HG02884 (cell line): Measurements from ENCODE around the gene RPL11.
A peak's percentile ranks its signal among the peaks of the same experiment; 100 is the strongest.
"Not testable (repeated sequence)": the region's sequence is repeated elsewhere in the genome, so short reads cannot be mapped to it uniquely, and the experiment has no call there.

Experiments used
- ATAC-seq: cut with Tn5 transposase; IDR thresholded peaks from one replicate; pipeline ENCODE4 v1.9.1; 2021; ENCODE audit warnings: mild to moderate bottlenecking, moderate library complexity; ENCODE audit not compliant: unreplicated experiment

The RPL11 gene

GRCh38 chr1:23691499-23692307 lies at the start of gene RPL11:
TSS of gene RPL11 (plus strand) at chr1:23691806. CDS start at chr1:23691824, 18 bp downstream.
- peak; percentile 63 for ATAC-seq

DNA sequence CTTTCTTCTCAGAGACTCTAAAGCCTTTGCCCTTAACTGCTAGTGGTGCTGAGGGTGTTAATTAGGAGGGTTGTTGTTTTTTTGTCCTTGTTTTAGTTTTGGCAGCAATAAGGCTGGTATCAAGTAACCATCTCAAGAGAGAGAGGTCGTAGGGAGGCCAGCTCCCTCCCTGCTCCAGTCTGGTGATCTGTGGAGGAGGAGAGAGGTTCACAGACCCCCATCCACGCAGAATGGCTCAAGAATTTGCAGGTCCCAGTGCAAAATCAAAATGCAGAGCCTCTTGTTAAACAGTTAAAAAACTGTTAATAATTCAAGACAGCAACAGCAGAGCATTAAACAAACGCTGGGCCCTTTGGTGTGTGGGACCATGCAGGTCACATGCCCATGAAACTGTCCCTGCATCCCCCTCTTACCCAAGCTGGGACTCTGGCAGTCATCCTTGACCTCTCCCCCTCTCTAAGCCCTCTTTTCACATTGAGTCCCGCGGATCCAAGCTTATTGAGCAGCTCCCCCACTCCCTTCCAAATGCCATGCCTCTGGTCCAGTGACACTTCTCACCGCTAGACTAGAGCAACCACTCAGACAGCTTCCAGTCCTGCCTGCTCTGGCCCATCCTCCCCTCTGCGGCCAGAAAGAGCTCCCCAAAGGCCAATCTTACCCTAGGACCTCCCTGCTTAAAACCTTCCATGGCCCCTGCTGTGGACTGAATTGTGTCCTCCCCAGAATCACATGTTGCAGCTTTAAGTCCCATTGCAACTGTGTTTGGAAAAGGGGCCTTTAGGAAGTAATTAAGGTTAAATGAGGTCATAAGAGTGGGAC lies 47.7 kb upstream of the RPL11 start:
- ATAC-seq: no peak

DNA sequence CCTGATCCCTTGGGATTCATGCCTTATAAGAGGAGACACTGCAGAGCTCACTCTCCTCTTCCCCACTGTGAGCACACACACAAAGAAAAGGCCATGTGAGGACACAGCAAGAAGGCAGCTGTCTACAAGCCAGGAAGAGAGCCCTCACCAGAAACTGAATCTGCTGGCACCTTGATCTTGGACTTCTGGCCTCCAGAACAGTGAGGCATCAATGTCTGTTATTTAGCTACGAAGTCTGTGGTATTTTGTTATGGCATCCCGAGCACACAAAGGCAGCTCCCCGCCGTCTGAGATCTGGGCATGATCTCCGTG lies 47.1 kb upstream of the RPL11 start:
- no peak for ATAC-seq

GRCh38 chr1:23645338-23645737 lies 46.3 kb upstream of the RPL11 start:
- ATAC-seq: no peak

DNA sequence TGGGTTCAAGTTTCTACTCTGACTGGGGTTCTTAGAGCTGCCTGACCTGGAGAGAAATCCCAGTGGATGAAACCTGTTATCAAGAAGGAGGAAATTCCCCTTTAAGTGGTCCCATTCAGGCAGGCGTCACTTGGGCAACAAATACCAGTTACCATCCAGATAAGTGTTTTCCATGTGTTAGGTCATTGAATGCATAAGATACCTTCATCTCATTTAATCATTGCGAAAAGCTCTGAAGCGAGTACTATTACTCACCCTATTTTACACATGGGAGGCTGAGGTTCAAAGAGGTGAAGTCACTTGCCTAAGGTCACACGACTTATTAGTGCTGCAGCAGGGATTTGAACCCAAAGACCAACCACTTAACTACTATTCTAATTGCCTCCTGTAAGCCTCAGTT lies 45.5 kb upstream of the RPL11 start:
- ATAC-seq: no peak

GRCh38 chr1:23646541-23646940 lies 45.1 kb upstream of the RPL11 start:
- ATAC-seq: no peak

- no peak for ATAC-seq
Measured at GRCh38 chr1:23648576-23648975, 43.0 kb upstream of the RPL11 start.

GRCh38 chr1:23649157-23649556 lies 42.4 kb upstream of the RPL11 start:
- not testable (repeated sequence) for ATAC-seq

DNA sequence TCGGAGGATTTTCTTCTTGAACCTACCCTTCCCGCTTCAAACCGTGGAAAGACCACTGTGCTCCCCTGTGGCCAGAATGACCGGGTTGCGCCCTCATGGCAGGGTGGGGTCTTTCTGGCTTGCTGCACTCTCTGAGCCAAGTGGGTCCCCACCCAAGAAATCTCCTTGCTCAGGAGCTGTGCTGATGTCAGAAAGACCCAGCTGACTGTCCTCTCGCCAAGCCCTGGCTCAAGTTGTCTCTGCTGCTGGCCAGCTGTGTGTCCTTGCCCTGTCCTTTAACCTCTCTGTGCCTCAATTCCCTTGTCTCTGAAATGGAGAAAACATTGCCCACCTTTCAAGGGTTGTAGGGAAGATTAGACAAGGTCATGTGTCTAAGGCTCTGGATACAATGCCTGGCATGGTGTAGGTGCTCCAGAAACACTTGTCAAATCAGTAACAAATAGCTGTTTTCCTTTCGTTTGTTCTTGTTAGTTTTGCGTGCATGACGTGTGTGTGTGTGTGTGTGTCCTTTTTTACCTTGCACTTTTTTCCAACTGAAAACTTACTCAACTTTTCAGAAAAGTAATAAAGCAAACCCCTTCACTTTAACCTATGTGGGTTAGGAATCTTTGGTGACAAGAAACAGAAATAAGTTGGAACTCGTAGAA lies 41.1 kb upstream of the RPL11 start:
- ATAC-seq: no peak

GRCh38 chr1:23651069-23651808 lies 40.4 kb upstream of the RPL11 start:
- no peak for ATAC-seq

GRCh38 chr1:23657659-23658275 lies 33.8 kb upstream of the RPL11 start:
- no peak for ATAC-seq

DNA sequence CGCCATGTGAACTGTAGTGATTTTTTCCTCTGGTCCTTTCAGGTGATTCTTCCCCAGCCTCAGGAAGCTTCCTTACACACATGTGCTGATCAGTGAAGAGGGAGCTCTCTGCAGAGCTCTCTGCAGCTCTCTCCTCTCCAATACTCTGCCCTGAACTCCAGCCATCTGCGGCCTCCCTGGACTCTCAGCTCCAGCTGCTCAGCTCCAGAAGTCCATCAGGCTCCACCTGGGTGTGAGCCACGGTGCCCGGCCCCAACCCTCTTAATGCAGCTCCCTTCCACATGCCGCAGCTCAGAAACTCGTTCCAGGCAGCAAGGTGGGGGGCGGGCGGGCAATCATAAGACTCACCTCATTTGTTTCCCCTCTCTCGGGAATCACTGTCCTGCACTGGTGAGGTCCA lies 30.9 kb upstream of the RPL11 start:
- no peak for ATAC-seq

DNA sequence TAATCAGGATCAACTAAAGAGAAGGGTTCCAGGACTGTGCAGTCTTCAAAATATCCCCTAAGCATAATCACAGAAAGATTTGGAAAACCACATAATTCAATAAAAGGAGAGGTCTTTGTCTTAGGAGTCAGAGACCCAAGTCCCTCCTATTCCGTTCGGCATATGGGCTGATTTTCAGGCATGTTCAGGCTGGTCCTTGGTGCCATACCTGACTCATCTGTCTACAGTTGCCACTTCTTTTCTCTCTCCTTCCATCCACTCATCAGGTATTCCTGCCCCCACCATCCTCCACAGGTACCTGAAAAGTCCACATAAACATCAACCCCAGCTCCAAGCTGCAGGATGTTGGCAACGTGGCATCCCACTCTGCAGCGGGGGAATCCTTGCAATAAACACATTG lies 29.7 kb upstream of the RPL11 start:
- no peak for ATAC-seq

DNA sequence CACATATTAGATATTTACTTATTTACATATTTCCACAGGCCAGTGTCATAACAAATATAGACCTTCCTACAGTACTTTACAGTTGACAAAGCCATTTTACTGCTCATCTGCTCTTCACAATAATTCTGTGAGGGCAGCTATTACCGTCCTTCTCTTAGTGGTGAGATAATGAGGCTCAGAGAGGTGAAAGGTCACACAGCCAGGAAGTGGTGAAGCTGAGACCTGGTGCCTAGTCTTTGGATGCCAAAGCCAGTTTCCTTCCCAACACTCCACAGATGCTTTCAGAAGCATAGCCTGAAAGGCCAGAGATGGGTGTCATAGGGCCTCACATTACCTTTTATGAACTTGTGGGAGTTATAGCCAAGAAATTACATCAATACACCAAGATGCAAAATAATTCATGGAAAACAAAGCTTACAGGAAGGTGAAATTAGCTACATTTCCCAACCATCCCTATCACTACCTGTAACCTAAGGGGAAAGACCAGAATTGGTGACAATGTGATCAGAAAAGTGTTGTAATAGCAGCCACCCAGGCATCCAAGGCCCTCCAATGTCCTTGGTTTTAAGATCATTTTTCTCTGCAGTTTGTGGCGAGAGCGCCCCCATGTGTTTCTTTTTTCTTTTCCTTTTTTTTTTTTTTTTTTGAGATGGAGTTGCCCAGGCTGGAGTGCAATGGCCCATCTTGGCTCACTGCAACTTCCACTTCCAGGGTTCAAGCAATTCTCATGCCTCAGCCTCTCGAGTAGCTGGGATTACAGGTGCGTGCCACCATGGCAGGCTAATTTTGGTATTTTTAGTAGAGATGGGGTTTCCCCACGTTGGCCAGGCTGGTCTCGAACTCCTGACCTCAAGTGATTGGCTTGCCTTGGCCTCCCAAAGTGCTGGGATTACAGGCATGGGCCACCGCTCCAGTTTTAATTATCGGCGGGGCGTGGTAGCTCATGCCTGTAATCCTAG lies 26.5 kb upstream of the RPL11 start:
- no peak for ATAC-seq

- no peak for ATAC-seq
Measured at GRCh38 chr1:23667411-23667810, 24.2 kb upstream of the RPL11 start.

DNA sequence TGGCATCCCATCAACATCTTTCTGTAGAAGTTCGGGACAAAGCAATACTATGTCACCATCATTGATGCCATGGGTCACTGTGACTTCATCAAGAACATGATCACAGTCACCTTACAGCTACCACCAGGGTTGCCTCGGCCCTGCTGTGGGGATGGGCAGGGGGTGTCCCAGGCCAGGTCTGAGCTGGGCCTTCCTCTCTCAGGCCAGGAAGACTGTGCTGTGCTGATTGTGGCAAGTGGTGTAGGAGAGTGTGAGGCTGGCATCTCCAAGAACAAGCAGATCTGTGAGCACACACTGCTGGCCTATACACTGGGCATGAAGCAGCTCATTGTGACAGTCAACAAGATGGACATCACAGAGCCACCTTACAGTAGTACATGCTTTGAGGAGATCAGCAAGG lies 20.9 kb upstream of the RPL11 start:
- no peak for ATAC-seq

- no peak for ATAC-seq
Measured at GRCh38 chr1:23673086-23673813, 18.4 kb upstream of the RPL11 start.

- no peak for ATAC-seq
Measured at GRCh38 chr1:23679815-23680214, 11.8 kb upstream of the RPL11 start.

DNA sequence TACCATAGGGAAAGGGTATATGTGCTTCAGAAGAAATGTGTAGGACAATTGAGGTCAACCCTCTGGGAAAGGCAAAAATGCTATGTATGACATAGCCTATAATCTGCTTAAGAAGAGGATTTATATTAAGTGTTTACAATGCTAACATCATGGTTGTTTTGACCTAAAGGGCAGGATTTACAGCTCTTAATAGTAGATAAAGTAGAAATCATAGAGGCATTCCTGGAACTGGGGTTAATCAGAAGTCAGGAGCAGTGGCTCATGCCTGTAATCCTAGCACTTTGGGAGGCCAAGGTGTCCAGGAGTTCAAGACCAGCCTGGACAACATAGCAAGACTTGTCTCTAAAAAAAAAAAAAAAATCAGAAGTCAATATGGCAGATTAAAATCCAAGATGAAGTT lies 8.7 kb upstream of the RPL11 start:
- no peak for ATAC-seq
